Activated CD8-positive, alpha-beta memory T cell treated with anti-CD3 and anti-CD28 coated beads, Interleukin-2, amount 50 U/mL, for 48 hours (primary cell): ENCODE measurements around the gene SLC22A14.
"Not testable (repeated sequence)": the region's sequence is repeated elsewhere in the genome, so short reads cannot be mapped to it uniquely, and the experiment has no call there.

Source experiments
- DNase-seq: peaks from one replicate; pipeline ENCODE4 v3.0.0-alpha.2; 2020

The SLC22A14 gene

DNA sequence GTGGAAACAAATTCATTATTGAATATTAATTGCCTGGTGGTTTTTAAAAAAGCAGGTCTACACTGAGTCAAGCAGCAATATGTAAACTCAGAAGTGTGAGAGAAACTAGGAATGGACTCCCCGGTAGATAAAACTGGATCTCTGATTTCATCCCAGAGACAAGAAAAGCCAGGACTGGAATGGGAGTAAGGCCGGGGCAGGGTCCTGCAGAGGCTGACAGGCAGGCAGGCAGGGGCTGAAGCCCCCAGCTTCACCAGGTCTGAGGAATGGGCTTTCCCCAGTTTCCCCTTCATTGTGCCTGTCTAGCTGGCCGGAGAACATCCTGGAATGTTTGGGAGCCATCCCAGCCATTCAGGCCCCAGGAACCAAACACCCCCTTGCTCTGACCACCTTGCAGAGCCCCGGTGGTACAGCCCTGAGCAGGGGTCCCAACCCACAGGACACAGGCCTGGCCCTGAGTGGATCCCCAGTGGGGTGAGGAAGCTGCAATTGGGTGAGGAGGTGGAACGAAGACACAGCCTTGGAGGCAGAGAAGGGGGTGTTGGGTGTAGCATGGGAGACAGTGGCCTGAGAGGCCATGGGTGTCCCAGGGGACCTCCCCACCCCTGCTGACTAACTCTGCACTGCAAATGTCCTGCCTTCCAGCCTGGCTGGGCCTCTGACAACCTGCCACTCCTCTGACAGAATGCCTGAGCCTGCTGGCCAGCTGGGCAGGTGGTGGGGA is 32.8 kb downstream of the SLC22A14 start:
- DNase-seq = peak; percentile 33

DNA sequence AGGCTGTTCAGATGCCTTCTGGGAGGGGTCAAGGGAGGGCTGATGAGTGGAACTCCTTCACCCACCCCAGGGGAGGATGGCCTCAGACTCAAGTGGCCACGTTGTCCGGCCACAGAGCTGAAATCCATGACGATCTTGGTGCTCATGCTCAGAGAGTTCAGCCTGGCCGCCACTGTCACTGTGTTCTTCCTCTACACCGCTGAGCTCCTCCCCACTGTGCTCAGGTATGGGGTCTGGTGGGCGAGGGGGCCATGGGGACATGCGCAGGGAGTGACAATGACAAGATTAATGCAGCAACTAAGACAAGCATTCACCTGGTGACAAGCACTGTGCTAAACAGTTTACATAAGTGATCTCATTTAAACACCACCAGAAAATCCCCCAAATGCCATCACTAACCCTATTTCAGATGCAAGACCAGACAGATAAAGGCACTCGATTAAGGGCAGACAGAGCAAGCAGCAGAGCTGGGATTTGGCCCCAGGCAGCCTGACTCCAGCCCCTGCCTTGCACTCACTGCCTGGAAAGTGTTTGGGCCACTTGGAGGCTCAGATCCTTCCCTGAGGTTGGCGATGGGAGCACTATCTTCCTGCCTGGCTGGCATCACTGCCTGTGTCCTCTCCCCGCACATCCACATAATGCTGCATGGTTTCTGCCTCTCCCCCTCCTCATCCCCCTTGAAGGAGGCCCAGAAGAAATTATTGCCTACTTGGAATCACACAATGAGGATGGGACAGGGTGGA is 33.6 kb downstream of the SLC22A14 start:
- DNase-seq = peak; percentile 33

DNA sequence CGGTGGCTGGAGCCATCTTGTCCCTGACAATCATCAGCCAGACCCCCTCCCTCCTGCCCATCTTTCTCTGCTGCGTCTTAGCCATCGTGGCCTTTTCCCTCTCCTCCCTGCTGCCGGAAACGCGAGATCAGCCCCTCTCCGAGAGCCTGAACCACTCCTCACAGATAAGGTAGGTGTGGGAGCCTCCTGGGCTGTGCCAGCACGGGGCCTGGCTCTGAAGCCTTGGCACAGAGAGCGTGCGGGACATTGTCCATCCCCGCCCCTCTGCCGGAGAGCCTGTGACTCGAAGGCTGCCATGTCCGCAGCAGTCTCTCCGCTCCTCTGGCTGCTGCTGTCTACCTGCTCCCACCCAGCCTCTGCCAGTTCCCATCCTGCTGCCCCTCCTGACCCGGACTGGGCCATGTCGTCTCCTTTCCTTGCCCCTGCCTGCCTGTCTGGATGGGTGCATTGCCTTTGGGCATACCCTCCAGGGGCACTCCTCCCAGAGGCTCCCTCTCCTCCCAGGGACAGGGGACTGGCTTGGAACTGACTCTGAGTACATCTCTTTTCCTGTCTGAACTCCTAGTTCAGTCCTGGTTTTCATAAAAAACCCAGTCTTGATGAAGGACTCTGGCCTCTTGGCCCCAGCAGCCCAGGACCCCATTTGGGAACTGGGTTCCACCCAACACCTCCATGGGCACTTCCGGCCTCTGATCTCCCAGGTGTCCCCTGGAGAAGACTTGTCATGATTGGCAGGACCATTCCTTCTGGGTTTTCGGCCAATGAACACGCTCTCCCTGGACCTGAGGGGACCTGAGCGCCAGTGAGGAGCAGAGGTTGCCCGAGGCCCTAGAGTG is 34.5 kb downstream of the SLC22A14 start:
- DNase-seq = peak; percentile 42

DNA sequence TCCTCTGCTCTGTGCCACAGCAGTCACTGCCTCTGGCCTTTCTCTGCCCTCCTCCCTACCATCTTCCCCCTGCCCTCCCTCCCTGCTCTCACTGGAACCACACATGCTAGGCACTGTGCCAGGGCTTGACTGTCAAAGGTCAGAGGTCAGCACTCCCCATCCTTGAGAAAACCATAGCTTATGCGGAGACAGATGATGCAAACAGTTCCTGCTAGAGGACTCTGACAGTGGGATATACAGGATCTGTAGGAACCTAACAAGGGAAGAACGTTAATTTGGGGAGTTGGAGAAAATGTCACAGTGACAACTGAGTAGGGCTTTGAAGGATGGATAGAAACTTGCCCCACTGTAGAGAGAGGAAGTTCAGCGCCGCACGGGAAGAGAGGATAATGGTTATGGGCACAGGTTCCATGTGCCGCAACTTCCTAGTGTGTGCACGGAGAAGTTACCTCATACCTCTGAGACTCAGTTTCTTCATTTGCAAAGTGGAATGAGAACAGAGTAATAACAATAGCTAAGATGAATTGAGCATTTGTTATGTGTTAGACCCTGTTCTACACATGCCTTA is 35.2 kb downstream of the SLC22A14 start:
- no peak for DNase-seq

DNA sequence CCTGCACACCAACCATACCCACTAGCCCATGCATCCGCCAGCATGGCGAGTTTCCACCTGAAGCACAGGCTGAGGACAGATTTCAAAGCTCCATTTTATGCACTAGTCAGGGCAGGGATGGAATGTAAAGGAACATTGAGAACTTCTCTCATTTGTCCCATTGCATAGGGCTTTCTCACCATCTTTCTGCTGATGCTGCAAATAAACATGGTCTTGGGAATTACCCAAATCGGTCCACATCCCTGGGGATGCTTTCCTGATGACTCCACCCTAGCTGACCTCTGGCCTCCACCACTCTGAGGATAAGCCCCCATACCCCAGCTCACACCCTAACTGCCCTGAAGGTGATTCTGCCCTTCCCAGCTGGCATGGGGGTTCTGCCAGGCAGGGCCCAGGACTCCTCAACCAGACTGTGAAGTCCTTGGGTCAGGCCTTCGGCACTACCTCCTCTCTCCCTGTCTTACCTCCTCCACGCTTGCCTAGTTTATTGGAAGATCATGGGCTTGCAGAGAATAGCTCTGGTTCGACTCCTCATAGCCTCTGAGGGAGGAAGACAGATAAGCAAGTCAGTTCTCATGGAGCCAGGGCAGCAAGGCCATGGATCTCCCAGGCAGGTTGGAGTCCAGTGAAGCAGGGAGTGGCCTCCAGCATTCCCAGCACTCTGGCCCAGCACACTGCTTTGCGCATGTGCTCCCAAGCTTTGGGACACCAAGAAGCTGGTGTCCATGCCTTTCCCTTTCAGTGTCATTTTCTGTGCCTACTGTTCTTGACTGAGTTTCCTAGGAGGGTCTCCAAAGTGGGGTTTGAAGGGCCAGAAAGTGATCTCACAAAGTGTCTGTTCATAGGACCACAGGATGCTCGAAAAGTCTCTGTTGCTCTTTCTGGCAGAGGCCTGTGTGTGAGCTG is 36.9 kb downstream of the SLC22A14 start:
- peak; percentile 42 for DNase-seq

DNA sequence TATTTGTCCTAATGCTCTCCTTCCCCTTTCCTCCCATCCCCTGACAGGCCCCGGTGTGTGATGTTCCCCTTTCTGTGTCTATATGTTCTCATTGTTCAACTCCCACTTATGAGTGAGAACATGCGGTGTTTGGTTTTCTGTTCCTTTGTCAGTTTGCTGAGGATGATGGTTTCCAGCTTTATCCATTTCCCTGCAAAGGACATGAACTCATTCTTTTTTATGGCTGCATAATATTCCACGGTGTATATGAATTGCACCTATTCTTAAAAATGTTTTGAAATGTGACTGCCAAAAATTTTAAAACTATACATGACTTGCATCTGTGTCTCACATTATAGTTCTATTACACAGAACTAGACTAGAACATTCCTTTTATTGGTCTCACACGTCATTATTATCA is 38.5 kb downstream of the SLC22A14 start:
- not testable (repeated sequence) for DNase-seq

DNA sequence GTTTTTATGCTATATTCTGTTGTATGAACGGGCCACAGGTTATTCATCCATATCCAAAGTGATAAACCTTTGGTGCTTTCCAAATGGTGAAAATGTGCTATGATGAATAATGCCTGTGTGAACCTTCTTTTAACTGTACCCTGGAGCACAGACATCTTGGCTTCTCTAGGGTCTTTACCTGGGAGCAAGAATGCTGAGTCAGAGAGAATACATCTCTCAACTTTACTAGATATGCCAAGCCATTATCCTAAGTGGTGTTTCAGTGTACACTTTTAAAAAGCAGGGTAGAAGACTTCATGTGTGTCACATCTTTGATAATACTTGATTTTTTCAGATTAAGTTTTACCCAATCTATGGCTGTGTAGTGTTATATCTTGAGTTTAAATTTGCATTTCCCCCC is 41.0 kb downstream of the SLC22A14 start:
- DNase-seq = no peak

DNA sequence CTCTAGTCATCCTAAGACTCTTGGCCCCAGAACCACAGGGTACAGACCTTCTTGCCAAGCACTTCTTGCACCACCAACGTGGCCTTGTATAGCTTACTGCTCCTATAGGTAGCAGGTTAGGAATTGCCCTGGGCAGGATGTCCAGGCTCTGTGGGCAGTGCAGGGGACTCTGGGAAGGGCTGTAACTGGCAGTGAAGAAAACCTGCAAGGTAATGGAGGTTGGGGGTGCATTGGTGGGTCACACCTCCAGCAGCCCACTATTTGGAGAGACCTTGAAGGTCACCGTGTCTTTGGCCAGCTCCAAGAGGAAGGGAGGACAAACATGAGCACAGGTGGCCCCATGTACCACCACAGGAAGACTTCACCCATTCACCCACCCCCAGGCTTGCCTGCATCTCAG is 43.2 kb downstream of the SLC22A14 start:
- peak; percentile 30 for DNase-seq

DNA sequence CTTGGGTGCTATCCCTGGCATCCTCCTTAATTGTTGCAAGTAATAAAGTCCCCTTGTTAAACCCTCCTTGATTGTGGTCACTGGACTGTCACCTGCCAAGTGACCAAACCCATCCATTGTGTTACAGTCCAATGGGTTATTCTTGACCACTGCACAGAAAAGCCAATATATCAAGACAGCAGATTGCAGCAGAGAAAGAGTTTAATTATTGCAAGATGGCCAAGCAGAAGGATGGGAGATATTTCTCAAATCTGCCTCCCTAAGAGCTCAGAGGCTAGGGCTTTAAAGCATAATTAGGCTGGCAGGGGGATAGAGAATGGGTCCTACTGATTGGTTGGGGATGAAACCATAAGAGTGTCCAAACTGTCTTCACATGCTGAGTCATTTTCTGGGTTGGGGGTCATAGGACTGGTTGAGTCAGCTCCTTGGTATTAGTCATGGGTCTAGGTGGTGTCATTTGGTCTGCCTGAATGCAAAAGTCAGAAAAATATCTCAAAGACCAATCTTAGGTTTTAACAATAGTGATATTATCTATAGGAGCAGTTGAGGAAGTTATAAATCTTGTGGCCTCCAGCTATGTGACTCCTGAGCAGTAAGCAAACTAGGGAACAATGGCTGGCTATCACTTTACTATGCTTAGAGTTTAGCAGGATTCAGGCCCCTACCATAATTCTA is 45.4 kb downstream of the SLC22A14 start:
- DNase-seq = peak; percentile 12

DNA sequence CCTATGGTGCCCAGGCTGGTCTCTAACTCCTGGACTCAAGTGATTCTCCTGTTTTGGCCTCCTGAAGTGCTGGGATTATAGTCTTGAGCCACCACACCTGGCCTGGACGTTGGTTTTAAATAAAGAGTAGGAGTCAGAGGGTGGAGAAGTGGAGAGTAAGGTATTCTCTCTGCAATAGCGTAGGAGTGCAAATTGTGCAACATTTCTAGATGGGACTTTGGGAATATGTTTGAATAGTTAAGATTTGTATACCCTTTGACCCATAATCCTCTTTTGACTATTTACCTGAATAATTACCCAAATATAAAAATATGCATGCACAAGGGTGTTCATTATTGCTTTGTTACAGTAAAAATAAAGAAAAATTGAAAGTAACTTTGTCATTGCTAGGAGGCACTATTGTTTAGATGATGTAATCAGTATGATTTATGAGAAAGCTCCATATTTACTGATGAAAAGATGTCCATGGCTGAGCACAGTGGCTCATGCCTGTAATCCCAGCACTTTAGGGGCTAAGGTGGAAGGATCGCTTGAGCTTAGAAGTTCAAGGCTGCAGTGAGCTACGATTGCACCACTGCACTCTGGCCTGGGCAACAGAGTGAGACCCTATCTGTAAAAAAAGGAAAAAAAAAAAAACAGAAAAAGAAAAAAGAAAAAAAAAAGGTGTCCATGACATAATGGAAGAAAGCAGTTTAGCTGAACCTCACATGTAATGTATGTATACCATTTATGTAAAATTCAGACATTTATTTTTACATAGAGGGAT is 49.3 kb downstream of the SLC22A14 start:
- DNase-seq = no peak

DNA sequence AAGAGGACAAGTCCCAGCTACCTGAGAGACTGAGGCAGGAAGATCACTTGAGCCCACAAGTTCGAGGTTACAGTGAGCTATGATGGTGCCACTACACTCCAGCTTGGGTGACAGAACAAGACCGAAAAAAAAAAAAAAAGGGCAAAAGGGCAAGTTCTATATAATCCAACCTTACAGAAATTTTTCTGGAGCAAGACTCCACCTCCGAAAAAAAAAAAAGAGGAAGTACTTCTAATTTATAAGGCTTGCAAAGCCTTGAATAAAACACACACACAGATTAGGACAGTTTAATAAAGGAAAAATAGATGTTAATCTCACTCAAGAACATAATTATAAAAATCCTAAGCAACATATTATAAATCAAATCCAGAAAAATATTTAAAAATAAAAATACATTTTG is 50.1 kb downstream of the SLC22A14 start:
- DNase-seq = no peak

DNA sequence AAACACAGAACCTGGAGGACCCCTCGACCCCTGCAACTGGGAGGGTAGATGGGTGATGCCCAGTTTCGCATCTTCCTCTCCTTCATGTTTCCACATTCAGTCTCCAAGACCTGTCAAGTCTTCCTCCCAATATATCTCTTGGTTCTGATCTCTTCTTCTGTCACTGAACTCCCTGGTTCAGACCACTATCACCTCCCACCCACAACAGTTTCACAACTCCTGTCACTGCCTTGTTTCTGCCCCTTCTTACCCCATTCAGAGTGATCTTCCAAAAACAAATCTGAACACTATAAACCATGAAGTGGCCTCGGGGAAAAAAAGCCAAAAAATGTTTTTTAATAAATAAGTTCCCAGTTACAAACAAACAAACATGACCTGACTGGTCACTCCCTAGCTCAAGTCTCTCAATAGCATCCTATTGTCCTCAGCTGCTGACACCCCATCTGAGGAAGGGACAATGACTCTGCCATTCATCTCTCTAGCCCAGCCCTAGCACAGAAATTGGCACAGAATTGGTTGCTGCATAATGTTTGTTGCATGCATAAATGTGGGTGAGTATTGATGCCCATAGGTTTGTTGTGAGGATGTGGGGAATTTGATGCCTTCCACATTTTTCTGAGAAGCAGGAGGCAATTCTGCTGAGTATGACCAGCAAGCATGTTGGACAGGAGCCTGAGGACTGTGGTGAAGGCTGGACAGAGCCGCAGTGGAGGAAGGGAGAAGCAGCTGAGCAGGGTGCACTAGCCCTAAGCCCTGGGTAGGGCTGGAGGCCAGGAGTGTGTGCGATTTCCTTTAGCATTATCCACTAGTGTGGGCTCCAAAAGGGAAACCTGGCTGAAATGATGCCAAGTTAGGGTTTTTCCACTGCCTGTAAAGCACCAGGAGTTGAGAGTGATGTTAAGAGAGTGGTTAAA is 52.3 kb downstream of the SLC22A14 start:
- no peak for DNase-seq

DNA sequence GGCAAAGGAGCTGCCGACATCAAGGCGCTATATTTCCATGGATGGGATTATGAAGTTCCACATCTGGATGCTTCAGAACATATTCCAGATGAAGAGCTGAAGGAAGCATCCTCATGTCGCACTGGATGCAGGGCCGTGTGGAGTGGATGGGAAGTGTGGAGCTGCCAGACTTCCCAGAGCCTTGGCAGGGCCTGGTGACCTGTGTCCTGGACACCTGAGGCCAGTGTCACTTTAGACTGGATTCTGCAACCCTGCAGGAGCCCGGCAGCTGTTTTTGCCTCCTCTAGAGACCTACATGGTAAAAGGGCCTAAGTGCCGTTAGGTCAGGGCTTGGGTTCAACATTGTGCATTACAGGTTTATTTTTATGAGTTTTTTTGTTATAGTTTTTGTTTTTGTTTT is 53.2 kb downstream of the SLC22A14 start:
- DNase-seq = no peak

DNA sequence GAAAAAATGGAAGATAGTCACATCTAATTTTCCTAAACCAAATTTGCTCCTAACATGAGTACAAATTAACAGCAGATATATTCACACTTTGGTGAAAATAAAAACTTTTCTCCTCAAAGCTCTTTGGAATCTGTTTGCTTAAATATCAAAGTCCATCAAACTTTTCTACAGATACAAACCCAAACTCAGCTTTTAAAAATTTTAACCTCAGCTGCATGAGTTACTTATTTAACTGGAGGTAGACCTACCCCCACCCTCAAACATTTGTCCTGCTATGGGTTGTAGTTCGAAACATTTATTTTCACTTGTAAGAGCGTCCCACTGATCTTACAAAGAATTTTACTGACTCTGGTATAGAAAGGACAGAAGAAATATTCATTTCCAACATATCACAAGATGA is 55.6 kb downstream of the SLC22A14 start:
- no peak for DNase-seq

DNA sequence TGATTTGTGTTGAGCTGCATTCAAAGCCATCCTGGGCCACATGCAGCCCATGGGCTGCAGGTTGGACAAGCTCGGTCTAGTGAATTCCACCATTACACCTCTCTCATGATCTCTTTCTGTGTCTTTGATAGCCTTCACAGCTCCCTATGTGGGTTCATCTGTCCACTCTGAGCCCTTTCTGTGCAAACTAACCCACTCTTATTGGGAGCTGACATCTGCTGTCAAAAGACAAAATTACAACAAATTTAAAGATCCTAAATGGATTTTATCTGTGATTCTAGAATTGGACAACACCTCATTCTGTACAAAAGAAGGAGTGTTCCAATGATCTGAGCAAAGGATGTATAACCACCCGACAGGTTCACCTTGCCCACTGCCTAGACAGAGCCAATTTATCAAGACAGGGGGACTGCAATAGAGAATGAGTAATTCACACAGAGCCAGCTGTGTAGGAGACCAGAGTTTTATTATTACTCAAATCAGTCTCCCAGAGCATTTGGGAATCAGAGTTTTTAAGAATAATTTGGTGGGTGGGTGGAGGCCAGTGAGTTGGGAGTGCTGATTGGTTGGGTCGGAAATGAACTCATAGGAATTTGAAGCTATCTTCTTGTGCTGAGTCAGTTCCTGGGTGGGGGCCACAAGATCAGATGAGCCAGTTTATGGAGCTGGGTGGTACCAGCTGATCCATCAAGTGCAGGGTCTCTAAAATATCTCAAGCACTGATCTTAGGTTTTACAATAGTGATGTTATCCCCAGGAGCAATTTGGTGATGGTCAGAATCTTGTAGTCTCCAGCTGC is 61.9 kb downstream of the SLC22A14 start:
- no peak for DNase-seq

DNA sequence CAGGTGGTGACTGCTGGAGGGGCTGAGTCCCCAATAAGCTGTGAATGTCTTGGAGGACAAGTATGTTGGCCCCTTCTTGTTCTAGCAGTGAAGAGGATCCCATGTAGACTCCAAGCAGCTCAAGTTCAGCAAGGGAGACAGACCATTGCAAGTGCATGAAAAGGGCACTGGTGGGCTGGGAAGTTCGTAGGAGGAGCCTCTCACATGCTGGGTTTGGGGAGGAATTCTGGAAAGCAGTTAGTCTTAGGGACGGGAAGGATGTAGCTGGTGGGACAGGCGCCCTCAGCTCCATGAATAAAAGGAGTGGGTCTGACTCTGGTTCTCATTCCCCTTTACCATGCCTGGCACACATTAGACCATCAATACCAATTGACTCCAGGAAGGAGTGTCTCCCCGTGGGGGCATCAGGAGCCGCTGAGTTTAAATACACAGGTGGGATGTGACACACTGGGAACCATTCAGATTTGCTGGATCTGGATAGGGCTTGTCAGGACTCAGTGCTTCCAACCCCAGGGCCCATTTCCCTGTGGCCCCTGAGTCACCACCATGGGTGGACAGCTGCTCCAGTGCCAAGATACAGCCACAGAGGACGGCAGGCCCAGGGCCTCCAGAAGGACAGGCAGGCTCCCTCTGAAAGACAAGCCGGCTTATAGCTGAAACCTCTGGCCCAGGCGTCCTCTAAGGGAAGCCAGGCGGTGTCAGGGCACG is 63.9 kb downstream of the SLC22A14 start:
- DNase-seq = no peak

DNA sequence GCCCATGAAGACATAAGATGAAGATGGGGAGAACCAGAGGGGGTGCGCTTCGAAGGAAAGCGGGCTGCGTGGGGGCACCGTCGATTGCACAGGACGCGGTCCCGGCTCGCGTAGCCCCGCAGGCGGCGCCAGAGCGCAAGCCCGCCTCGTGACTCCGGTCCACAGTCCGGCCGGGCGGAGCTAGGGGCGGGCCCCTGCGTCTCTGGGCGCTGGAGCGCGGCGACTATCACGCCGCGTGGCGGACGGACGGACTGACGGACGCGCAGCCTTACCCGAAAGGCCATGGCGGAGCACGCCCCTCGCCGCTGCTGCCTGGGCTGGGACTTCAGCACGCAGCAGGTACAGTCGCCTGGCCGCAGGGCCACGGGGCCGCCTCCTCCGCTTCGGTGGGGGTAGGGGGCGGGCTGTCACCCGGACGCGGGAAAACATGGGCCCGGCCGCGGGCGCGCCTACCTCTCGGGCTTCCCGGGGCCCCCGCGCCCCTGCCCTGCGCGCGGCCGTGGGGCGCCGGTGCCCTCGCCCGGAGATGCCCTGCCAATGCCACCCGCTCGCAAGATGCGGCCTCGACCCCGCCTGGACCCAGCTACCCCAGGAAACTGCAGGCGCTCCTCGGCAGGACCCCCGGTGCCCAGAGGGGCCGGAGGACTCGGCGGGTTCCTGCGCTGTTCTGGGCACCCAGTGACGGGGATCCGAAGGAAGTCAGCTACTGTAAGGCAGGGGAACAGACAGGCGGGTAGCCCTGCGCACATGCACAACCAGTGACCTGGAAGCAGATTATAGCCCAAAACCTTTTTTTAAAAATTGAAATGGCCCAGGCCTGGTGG is 64.7 kb downstream of the SLC22A14 start, which contains the start of gene XYLB:
TSS of gene XYLB (plus strand) at position 199 of the 824 bp plus-strand sequence. CDS start at position 283, 84 bp downstream.
- DNase-seq = peak; percentile 90
